HepG2 (cell line): ENCODE data around the gene NOP14. TPM values are rescaled to one million over a fixed set of nuclear protein-coding genes. Genes with fewer than 3 reads are reported as not detected.

Experiments
- BCL6 ChIP-seq: IDR thresholded peaks from 2 replicates; pipeline ENCODE4 v1.6.1; 2016; ENCODE audit warnings: missing genetic modification reagents, missing compliant biosample characterization
- ELF3 ChIP-seq: IDR thresholded peaks from 2 replicates; pipeline ENCODE4 v1.6.1; 2016; ENCODE audit warnings: missing genetic modification reagents, missing compliant biosample characterization
- ESRRA ChIP-seq: sonication (generic); formaldehyde crosslinking; IDR thresholded peaks from 2 replicates; pipeline ENCODE4 v1.5.1; 2020; ENCODE audit warnings: mild to moderate bottlenecking, low read depth, missing genetic modification reagents
- FOXA3 ChIP-seq: IDR thresholded peaks from 2 replicates; pipeline ENCODE4 v1.6.1; 2016; ENCODE audit warnings: missing genetic modification reagents, missing compliant biosample characterization
- HDAC6 ChIP-seq: fragments of 200-600 bp; sonication (generic); IDR thresholded peaks from 2 replicates; pipeline ENCODE4 v1.7.0; 2017; ENCODE audit warnings: mild to moderate bottlenecking, antibody characterized with exemption, low read length, low read depth
- MED8 ChIP-seq: sonication (generic); formaldehyde crosslinking; IDR thresholded peaks from 2 replicates; pipeline ENCODE4 v1.8.1; 2023; ENCODE audit warnings: mild to moderate bottlenecking, missing genetic modification reagents; ENCODE audit not compliant: insufficient replicate concordance
- RFX3 ChIP-seq: IDR thresholded peaks from 2 replicates; pipeline ENCODE4 v1.6.1; 2016; ENCODE audit warnings: missing biosample characterization, missing genetic modification reagents
- SAP130 ChIP-seq: IDR thresholded peaks from 2 replicates; pipeline ENCODE4 v1.6.1; 2016; ENCODE audit warnings: low read depth
- SATB2 ChIP-seq: sonication (generic); formaldehyde crosslinking; IDR thresholded peaks from 2 replicates; pipeline ENCODE4 v1.5.0; 2020; ENCODE audit warnings: missing genetic modification reagents
- THAP11 ChIP-seq: IDR thresholded peaks from 2 replicates; pipeline ENCODE4 v1.6.1; 2016; ENCODE audit warnings: missing biosample characterization, missing genetic modification reagents
- ZFY ChIP-seq: sonication (generic); formaldehyde crosslinking; IDR thresholded peaks from 2 replicates; pipeline ENCODE4 v1.4.0; 2020; ENCODE audit warnings: missing genetic modification reagents
- ZIK1 ChIP-seq: sonication (generic); formaldehyde crosslinking; IDR thresholded peaks from 2 replicates; pipeline ENCODE4 v1.5.0; 2020; ENCODE audit warnings: mild to moderate bottlenecking, low read depth, missing genetic modification reagents, borderline replicate concordance
- ZNF225 ChIP-seq: sonication (generic); formaldehyde crosslinking; IDR thresholded peaks from 2 replicates; pipeline ENCODE4 v1.4.0; 2020; ENCODE audit warnings: mild to moderate bottlenecking, missing genetic modification reagents
- ZNF282 ChIP-seq: fragments of 450-650 bp; IDR thresholded peaks from 2 replicates; pipeline ENCODE4 v1.6.1; 2018; ENCODE audit not compliant: partially characterized antibody
- ZNF326 ChIP-seq: sonication (generic); formaldehyde crosslinking; IDR thresholded peaks from 2 replicates; pipeline ENCODE4 v1.4.0; 2020; ENCODE audit warnings: missing genetic modification reagents, borderline replicate concordance
- ZNF644 ChIP-seq: IDR thresholded peaks from 2 replicates; pipeline ENCODE4 v1.6.1; 2016; ENCODE audit warnings: low read depth
- polyA plus RNA-seq, 8 experiments: library from polyadenylated mRNA; depleted of rRNA in 3 of 8; stranded (reverse) in 7 of 8; unstranded in 1 of 8; fragments of >200 nt; fragmentation: Illumina TruSeq in 4 of 8; extraction: Trizol in 4 of 8; gene quantifications; 2 replicates each; pipeline versions ENCODE4 v1.2.1 to v1.2.3, GENCODE V29; 2011 to 2016; ENCODE audit warnings: low read depth in 4 of 8, missing spikeins in 1 of 8, mixed read lengths in 1 of 8; ENCODE audit not compliant: insufficient read depth in 1 of 8
- total RNA-seq, 5 experiments: library from RNA; depleted of rRNA; stranded (reverse); fragments of >200 nt; fragmentation: Illumina TruSeq; extraction: Trizol; gene quantifications; 2 replicates each; pipeline ENCODE4 v1.2.3, GENCODE V29; 2016; ENCODE audit warnings: low read depth in 1 of 5
- TF ChIP-seq, protein P1 (sequence below): sonication (generic); formaldehyde crosslinking; IDR thresholded peaks from 2 replicates; pipeline ENCODE4 v1.5.1; 2020; ENCODE audit warnings: missing genetic modification reagents, mild to moderate bottlenecking, borderline replicate concordance
- TF ChIP-seq, protein P2 (sequence below): sonication (generic); formaldehyde crosslinking; IDR thresholded peaks from 2 replicates; pipeline ENCODE4 v1.5.1; 2020; ENCODE audit warnings: mild to moderate bottlenecking, missing genetic modification reagents
- TF ChIP-seq, protein P3 (sequence below): sonication (generic); formaldehyde crosslinking; conservative IDR thresholded peaks from 2 replicates; pipeline ENCODE4 v1.4.0; 2020; ENCODE audit warnings: missing genetic modification reagents
- TF ChIP-seq, protein P4 (sequence below): sonication (generic); formaldehyde crosslinking; IDR thresholded peaks from 2 replicates; pipeline ENCODE4 v1.5.1; 2020; ENCODE audit warnings: missing genetic modification reagents, mild to moderate bottlenecking, borderline replicate concordance

Gene NOP14
- total and polyA plus RNA-seq, 2 of the 13 experiments (the other 11 are each of a cell fraction or from before 2014, with no cell fraction given) = 6.9 to 47.9 TPM

DNA sequence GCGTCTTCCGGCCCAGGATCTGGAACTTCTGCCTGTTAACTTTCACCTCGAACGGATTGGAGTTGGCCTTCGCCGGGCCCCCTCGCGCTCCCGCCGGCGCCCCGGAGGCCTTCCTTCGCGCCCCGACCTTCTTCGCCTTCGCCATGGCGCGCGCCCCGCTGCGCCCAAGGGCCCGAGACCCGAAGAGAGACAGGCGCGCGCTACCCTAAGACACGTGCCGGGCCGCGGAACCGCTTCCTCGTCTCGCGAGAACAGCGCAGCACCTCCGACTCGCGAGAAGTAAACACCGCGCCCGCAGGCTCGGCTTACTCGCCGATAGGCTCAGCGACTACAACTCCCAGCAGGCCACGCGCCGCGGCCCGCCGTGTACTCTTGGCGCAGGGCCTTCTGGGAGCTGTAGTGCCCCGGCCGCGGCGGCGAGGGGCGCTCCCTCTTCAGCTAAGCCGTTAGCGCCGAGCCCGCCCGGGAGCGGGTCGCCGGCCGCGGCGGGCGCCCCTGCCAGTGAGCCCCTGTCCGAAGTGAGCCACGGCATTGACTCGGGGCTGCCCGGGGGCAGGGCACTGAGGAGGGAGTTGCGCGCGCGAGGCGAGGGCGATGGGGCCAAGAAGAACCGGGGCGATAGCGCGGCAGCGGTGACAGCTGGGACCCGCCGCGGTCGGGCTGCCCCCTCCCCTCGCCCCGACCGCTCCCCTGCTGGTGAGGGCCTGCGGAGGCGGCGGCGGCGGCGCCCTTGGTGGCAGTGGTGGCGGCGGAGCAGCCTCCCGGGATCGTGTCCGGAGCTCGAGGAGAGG is at the start of gene NOP14, which contains the start of gene GRK4 (continued):
- TF ChIP-seq MED8 (CRISPR knock-in tag) (peak; percentile 82), ZNF326 (CRISPR knock-in tag) (no peak), ZNF282 (no peak), ELF3 (peak; percentile 77), ZIK1 (CRISPR knock-in tag) (peak; percentile 93), RFX3 (CRISPR knock-in tag) (no peak), ZNF644 (CRISPR knock-in tag) (no peak), ZFY (CRISPR knock-in tag) (peak; percentile 97), THAP11 (CRISPR knock-in tag) (peak; percentile 100), SAP130 (CRISPR knock-in tag) (peak; percentile 96), SATB2 (peak; percentile 85), BCL6 (CRISPR knock-in tag) (peak; percentile 59), ESRRA (CRISPR knock-in tag) (peak; percentile 74; the same call in 1 of the 2 replicates), ZNF225 (0 out of 2 replicates have a peak, but pooled peaks have one; percentile 18), HDAC6 (no peak), FOXA3 (CRISPR knock-in tag) (peak; percentile 97)
- TF ChIP-seq, protein P1, sequence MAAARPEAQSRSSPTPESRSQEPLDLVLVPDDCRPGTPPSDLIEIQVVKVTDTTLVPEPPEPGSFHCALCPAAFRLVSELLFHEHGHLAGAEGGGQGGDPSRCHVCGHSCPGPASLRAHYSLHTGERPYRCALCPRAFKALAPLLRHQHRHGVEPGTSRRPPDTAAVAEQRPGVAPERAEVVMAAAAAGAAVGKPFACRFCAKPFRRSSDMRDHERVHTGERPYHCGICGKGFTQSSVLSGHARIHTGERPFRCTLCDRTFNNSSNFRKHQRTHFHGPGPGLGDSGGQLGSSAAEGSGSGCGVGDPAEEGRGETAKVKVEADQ (CRISPR knock-in tag) = peak; percentile 31; the same call in 1 of the 2 replicates
- TF ChIP-seq, protein P2, sequence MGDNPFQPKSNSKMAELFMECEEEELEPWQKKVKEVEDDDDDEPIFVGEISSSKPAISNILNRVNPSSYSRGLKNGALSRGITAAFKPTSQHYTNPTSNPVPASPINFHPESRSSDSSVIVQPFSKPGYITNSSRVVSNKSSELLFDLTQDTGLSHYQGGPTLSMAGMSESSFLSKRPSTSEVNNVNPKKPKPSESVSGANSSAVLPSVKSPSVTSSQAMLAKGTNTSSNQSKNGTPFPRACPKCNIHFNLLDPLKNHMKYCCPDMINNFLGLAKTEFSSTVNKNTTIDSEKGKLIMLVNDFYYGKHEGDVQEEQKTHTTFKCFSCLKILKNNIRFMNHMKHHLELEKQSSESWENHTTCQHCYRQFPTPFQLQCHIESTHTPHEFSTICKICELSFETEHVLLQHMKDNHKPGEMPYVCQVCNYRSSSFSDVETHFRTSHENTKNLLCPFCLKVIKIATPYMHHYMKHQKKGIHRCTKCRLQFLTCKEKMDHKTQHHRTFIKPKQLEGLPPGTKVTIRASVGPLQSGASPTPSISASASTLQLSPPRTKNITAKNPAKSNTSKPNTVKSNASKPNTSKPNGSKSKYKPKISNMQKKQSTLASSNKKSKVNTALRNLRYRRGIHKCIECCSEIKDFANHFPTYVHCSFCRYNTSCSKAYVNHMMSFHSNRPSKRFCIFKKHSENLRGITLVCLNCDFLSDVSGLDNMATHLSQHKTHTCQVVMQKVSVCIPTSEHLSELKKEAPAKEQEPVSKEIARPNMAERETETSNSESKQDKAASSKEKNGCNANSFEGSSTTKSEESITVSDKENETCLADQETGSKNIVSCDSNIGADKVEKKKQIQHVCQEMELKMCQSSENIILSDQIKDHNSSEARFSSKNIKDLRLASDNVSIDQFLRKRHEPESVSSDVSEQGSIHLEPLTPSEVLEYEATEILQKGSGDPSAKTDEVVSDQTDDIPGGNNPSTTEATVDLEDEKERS (CRISPR knock-in tag) = no peak
- TF ChIP-seq, protein P3, sequence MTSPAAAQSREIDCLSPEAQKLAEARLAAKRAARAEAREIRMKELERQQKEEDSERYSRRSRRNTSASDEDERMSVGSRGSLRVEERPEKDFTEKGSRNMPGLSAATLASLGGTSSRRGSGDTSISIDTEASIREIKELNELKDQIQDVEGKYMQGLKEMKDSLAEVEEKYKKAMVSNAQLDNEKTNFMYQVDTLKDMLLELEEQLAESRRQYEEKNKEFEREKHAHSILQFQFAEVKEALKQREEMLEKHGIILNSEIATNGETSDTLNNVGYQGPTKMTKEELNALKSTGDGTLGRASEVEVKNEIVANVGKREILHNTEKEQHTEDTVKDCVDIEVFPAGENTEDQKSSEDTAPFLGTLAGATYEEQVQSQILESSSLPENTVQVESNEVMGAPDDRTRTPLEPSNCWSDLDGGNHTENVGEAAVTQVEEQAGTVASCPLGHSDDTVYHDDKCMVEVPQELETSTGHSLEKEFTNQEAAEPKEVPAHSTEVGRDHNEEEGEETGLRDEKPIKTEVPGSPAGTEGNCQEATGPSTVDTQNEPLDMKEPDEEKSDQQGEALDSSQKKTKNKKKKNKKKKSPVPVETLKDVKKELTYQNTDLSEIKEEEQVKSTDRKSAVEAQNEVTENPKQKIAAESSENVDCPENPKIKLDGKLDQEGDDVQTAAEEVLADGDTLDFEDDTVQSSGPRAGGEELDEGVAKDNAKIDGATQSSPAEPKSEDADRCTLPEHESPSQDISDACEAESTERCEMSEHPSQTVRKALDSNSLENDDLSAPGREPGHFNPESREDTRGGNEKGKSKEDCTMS = no peak
- TF ChIP-seq, protein P4, sequence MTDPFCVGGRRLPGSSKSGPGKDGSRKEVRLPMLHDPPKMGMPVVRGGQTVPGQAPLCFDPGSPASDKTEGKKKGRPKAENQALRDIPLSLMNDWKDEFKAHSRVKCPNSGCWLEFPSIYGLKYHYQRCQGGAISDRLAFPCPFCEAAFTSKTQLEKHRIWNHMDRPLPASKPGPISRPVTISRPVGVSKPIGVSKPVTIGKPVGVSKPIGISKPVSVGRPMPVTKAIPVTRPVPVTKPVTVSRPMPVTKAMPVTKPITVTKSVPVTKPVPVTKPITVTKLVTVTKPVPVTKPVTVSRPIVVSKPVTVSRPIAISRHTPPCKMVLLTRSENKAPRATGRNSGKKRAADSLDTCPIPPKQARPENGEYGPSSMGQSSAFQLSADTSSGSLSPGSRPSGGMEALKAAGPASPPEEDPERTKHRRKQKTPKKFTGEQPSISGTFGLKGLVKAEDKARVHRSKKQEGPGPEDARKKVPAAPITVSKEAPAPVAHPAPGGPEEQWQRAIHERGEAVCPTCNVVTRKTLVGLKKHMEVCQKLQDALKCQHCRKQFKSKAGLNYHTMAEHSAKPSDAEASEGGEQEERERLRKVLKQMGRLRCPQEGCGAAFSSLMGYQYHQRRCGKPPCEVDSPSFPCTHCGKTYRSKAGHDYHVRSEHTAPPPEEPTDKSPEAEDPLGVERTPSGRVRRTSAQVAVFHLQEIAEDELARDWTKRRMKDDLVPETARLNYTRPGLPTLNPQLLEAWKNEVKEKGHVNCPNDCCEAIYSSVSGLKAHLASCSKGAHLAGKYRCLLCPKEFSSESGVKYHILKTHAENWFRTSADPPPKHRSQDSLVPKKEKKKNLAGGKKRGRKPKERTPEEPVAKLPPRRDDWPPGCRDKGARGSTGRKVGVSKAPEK (CRISPR knock-in tag) = no peak
